UCSD-AML1 (cell line): Measurements from ENCODE around the gene ANG.
A peak's percentile ranks its signal among the peaks of the same experiment; 100 is the strongest.
"Not testable (repeated sequence)": the region's sequence is repeated elsewhere in the genome, so short reads cannot be mapped to it uniquely, and the experiment has no call there.

Source experiments
- DNase-seq: peaks from one replicate; lab custom pipeline; 2025; ENCODE audit not compliant: unreplicated experiment; lab: John Stamatoyannopoulos, UW

The ANG gene

DNA sequence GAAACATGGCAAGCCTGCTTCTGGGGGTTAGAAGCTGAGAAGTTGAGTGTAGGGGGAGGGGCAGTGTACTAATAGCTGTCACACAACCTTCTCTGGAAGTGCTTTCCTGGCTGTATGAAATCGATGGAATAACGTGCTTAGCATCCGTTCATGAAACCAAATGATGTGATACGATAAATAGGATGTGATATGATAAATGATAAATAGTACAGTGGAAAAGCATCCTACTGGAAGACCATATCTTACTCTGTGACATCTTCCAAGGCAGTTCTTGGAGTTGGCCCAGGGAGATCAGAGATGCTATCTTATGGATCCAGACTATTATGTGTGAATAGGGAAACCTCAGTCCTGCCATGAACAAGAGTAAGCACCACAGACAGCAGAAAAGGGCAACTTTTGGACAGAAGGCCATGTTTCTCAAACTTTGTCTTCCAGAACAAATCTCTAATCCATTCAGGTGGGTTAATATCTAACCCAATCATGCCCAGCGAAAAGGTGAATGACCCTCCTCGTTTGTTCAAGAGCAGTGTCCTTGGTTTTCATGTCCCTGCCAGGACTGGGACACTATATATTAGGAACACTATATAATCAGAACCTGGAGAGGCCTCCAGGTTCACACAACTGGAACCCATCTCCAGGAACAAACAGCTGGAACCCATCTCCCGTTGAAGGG is at the start of gene ANG:
Gene ANG, plus strand, starts transcription at position 598 of the 673 bp plus-strand sequence. CDS start 4,801 bp downstream, outside the sequence.
- DNase-seq = no peak

DNA sequence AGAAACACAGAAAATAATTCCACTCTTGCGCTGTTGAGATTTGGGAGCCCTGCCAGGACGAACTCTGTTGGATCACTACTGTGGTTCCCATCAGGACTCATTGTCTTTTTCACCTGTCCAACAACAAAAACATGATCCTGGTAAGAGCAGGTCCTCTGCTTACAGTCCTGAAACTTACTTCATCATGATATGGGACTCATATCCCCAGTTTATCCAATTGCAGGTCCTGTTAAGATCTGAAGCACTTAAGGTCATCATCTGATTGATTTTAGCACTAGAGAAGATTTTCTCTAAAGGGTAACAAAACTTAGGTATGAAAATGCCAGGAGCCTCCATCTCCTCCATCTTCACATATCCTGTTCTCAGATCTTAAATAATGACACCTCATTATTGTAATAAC is 47.0 kb upstream of the ANG start, which contains the start of gene OR6S1:
Gene OR6S1, minus strand, starts transcription at position 101 of the 400 bp plus-strand sequence. Its CDS starts 0 bp downstream, at position 101.
- no peak for DNase-seq

DNA sequence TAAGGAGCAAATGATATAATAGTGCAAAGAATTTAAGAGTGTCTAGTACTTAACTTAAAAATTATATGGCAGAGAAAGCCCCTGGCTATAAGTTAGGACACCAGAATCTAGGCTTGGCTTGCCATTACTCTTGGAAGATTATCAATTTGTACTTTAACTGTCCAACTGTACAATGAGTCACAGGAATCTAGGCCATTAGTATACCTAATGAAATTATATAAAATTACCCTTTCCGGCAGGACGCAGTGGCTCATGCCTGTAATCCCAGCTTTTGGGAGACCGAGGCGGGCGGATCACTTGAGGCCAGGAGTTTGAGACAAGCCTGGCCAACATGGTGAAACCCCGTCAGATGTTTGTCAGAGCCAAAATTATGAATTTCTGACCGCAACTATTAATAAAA is 46.4 kb upstream of the ANG start:
- DNase-seq = no peak

- DNase-seq = not testable (repeated sequence)
Measured at GRCh38 chr14:20642755-20643154, 45.8 kb upstream of the ANG start.

DNA sequence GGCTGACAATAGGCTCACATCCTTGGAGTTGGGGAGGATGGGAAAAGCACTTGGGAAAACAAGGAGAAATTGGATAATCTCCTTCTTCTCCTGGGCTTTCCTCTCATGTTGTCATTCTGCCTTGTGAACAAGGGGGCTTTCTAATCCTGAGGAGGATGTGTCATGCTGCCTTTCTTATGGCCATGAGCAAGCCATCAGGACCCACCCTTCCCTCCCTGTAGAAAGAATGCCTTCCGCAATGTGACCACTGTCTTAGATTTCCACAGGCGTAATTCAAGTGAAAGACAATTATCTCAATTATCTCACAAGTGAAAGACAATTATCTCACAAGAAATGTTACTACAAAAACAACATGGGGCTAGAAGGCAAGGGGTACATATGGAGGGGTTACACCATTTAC is 44.0 kb upstream of the ANG start:
- no peak for DNase-seq

- DNase-seq = no peak
Measured at GRCh38 chr14:20645481-20645880, 43.1 kb upstream of the ANG start.

DNA sequence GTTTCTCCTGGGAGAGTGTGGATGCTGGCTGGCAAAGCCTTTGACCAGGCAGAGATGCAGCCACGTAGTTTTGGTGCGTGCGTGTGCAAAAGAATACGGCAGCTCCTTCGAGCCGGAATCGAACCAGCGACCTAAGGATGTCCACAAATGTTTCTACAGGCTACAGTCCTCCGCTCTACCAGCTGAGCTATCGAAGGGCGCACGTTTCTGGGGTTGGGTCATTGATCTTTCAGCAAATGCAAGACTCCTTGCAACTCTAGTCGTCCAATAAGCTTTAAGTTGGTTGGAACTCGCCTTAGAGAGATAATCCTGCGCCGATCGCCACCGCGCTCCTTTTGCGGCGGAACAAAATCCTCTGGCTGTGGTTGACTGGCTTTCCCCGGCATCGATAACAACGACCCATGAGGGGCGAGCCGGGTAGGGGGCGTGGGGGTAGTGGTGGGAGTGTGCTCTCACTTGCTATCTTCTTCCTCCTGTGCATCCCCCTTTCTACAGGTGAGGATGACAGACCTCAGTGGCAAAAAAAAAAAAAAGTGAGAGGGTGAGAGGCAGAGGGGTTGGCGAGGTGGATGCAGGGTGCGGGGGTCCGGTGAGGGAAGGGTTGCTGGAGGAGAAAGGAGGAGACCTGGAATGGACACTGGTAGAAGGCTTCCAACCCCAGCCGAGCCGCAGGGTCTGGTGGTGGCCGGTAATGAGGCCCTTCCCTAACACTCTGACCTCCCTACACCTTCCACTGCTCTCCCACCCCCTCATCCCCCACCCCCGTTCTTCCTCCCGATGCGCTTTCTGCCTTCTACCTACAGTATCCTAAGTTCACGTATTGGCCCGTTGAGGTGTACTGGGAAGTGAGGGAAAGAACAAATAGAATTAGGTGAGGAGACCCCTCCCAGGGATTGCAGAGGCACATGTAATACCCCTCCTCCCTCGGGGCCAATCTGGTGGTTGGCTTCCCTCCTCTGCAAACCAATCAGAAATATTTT is 35.3 kb upstream of the ANG start:
- no peak for DNase-seq

- no peak for DNase-seq
Measured at GRCh38 chr14:20655851-20656250, 32.7 kb upstream of the ANG start.

- no peak for DNase-seq
Measured at GRCh38 chr14:20656274-20656673, 32.3 kb upstream of the ANG start.

DNA sequence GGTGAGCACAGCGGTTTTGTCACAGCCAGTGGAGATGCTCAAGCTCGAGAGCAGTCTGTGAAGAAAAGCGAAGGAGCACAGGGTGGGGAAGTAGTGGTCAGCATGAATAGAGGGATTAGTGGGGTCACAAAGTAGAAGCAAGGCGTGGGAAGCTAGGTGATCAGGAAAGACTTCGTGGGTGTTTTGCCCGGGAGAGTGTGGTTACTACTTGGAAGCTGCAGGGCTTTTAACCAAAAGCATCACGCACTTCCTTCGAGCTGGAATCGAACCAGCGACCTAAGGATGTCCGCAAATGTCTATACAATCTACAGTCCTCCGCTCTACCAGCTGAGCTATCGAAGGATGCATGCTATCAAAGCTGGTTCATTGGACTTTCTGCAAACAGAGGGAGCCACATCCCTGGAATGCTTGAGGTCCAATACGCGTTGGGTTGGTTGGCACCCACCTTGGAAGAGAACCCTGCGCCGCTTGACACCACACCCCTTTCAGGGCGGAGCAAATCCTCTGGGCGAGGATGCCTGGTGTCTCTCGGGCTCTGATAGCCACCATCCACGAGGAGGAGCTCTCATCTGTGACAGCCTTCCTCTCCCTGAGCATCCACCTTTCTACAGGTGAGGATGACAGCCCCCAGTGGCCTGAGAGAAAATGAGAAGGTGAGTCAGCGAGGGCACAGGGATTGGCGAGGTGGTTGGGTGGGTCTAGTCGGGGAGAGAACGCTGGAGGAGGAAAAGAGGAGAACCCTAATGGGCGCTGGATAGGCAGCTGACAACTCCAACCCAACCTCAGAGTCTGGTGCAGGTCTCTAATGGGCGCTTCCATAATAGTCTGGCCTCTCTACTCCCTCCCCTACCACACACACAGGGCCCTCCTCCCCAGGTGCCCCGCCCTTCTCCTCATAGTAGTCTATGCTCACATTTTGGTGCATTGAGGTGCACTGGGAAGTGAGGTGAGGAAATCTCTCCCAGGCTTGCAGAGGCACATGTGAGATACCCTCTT is 31.1 kb upstream of the ANG start:
- no peak for DNase-seq

DNA sequence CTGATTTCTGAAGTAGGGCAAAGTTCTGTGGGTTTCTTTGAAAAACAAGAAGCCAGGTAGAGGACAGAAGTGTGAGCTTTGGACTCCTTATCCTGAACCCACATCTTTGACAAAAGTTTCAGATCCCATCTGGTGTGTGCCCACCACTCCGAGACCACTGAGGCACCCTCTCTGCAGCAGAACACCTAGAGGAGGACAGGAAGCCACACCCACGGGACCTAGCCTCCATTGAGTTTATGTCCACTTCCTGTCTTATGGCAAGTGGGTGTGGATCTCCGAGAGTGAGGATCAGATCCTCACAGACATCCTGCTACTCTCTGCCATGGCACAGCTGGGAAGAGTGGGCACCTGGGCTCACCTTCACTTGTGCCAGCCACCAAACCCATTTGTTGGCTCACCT is 30.3 kb upstream of the ANG start:
- no peak for DNase-seq

GRCh38 chr14:20659336-20659735 is 29.2 kb upstream of the ANG start:
- DNase-seq = no peak

- no peak for DNase-seq
Measured at GRCh38 chr14:20659813-20660395, 28.7 kb upstream of the ANG start.

- no peak for DNase-seq
Measured at GRCh38 chr14:20661197-20661596, 27.4 kb upstream of the ANG start.

GRCh38 chr14:20662968-20663732 is 25.4 kb upstream of the ANG start:
- peak; percentile 87 for DNase-seq

DNA sequence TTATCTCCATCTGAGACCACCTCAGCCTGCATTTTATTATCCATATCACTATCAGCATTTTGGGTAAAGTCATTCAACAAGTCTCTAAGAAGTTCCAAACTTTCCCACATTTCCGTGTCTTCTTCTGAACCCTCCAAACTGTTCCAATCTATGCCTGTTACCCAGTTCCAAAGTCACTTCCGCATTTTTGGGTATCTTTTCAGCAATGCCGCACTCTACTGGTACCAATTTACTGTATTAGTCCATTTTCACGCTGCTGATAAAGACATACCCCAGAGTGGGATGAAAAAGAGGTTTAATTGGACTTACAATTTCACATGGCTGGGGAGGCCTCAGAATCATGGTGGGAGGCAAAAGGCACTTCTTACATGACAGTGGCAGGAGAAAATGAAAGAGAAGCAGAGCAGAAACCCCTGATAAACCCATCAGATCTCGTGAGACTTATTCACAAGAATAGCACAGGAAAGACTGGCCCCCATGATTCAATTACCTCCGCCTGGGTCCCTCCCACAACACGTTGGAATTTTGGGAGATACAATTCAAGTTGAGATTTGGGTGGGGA is 22.1 kb upstream of the ANG start:
- not testable (repeated sequence) for DNase-seq

DNA sequence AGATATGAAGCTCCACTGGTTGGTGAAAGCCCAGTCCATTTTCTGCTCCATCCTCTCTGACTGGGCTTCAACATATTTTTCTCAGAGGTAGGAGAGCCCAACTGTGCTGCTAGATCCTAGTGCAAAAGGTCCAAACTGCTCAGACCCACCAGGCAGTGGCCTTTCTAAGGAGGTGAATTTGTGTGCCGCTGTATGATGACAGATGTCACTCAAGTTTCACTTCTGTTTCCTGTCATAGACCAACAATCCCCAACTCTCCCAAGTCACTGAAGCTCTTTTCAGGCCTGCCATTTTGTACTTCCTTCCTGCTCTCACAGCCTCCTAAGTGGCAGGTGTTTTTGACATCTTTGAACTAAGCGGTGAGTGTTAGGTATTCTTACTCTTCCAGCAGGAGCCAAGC is 20.6 kb upstream of the ANG start:
- no peak for DNase-seq

GRCh38 chr14:20668969-20669368 is 19.6 kb upstream of the ANG start:
- DNase-seq = no peak

GRCh38 chr14:20671597-20672283 is 16.8 kb upstream of the ANG start:
- no peak for DNase-seq
